ENCODE results near the gene CHSY3. TPM values are rescaled to one million over a fixed set of nuclear protein-coding genes. Genes with fewer than 3 reads are reported as not detected.
"Not testable (repeated sequence)": the region's sequence is repeated elsewhere in the genome, so short reads cannot be mapped to it uniquely, and the experiment has no call there.

The CHSY3 gene
- polyA plus RNA-seq, 1 donor = 4.0 TPM

GRCh38 chr5:130159968-130160367, 255.7 kb downstream of the CHSY3 start:
- DNase-seq (ENCODE audit: low read depth) = no peak

- no peak for DNase-seq (ENCODE audit: low read depth)
These were observed 260.7 kb downstream of the CHSY3 start for GRCh38 chr5:130164966-130165365.

GRCh38 chr5:130166839-130167490, 262.7 kb downstream of the CHSY3 start:
- DNase-seq (ENCODE audit: low read depth) = no peak

- no peak for DNase-seq (ENCODE audit: low read depth)
These were observed 263.9 kb downstream of the CHSY3 start for GRCh38 chr5:130168211-130168610.

DNA sequence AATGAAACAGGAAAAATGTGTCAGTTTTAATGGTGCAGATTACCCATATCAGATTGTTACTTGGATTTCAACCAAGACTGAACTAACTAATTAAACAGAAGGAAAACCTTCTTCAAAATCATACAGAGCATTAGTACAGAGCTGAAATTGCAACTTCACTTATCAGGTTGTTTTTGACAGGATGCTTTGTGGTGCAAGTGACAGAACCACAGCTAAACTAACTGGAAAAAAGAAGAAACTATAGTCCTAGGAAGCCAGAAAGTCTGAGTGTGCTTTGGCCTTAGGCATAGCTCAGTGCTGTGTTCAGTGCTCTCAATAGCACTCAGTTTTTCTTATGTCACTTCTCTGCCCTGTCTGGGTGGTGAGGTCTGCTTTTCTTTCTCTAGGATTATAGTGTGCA, 267.4 kb downstream of the CHSY3 start:
- DNase-seq (ENCODE audit: low read depth) = no peak

DNA sequence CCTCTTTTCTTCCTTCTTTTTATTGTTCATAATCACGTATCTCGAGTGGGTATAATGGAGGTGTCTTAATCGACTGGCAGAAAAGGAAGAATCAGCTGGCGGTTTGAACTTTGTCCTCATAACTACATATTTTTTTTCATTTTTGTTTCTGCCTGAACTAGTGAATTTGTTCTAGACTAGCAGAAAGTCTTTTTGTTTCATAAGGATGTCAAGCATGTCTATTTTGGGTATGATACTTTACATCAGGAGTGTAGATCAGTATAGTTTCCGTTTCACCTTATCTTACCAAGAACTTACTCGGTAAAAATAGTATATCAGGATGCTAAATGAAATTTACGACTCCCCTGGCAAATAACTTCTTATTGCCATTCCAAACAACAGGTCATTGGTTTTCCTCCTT, 278.9 kb downstream of the CHSY3 start:
- DNase-seq (ENCODE audit: low read depth) = no peak

GRCh38 chr5:130189961-130190360, 285.7 kb downstream of the CHSY3 start:
- no peak for DNase-seq (ENCODE audit: low read depth)

DNA sequence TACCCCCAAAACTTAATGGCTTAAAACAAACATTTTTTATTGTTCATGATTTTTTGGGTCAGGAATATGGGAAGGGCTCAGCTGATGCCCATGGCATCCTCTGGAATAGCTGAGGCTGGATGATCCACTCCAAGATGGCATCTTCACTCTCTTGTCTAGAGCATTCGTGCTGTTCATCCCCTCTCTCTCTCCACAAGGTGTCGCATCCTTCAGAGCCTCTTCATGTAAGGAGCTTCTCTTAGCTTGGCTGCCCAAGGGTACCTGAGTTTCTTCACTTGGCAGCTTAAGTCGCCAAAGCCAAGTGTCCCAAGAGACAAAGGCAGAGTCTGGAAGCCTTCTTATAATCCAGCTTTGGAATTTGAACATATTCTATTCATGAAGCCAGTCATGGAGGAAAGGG, 294.7 kb downstream of the CHSY3 start:
- no peak for DNase-seq (ENCODE audit: low read depth)

DNA sequence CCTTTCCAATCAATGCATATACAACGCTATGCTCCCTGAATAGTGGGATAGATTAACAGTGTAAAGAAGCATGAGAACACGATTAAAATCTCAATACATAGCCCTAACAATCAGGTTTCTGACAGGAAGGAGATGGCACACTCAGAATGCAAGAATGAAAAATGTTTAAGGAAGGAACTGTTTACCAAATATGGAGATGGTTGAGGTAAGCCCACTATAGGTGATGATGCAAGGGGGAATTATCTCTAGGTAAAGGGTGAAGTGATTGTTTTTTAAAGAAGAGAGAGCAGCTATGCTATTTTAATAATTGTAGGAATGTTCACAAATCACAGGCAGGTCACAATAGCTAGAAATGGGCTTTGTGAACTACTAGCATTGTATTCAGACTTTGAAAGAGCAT, 302.4 kb downstream of the CHSY3 start:
- DNase-seq (ENCODE audit: low read depth) = no peak

GRCh38 chr5:130213607-130214006, 309.3 kb downstream of the CHSY3 start:
- no peak for DNase-seq (ENCODE audit: low read depth)

DNA sequence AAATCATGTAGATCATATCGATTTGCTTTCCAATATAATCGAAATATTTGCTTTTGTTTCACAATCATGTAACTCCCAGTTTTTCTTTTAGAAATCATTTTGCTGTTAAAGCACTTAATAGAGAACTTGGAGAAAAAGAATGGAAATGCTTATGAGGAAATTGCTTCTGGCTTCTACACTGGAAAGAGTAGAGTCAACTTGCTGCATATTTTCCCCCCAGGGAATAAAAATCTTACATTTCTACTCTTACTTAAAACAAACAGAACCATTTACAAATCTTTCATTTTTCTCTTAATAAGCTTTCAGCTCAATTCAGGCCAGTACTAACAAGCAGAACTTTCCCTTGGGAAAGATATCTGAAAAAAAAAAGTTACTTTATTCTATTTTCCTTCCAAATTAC, 312.0 kb downstream of the CHSY3 start:
- peak; percentile 29 for DNase-seq (ENCODE audit: low read depth)

DNA sequence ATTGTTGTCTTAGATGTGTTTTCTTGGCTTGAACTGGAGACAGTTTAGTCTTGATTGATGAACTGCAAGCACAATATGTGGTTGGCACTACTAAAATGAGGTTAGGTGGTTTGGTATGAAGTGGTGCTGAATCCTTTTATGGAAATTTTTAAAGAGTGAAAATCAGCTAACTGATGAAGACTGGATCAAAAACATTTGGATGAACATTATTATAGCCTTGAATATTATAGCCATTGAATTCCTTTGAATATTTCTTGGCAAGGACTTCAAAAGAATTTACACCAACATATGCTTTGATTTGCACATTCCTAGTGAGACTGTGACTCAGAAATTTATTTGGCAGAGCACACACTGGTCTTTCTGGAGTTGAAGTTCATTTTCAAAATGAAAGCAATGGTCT, 318.3 kb downstream of the CHSY3 start:
- no peak for DNase-seq (ENCODE audit: low read depth)

DNA sequence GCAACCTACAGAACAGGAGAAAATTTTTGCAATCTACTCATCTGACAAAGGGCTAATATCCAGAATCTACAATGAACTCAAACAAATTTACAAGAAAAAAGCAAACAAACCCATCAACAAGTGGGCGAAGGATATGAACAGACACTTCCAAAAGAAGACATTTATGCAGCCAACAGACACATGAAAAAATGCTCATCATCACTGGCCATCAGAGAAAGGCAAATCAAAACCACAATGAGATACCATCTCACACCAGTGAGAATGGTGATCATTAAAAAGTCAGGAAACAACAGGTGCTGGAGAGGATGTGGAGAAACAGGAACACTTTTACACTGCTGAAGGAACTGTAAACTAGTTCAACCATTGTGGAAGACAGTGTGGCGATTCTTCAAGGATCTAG, 322.3 kb downstream of the CHSY3 start:
- not testable (repeated sequence) for DNase-seq (ENCODE audit: low read depth)

GRCh38 chr5:130227699-130228098, 323.4 kb downstream of the CHSY3 start:
- no peak for DNase-seq (ENCODE audit: low read depth)

GRCh38 chr5:130231786-130232185, 327.5 kb downstream of the CHSY3 start:
- no peak for DNase-seq (ENCODE audit: low read depth)

DNA sequence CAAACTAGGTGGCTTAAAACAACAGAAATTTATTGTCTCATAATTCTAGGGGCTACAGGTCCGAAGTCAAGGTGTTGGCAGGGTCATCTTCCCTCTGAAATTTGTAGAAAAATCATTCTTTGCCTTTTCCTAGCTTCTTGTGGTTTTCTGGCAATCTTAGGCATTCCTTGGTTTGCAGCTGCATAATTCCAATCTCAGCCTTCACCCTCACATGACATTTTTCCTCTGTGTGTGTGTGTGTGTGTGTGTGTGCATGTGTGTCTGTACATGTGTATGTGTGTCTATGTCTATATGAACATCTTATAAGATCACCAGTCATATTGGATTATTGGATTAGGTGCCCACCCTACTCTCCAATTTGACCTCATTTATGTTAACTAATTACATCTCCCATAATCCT, 330.6 kb downstream of the CHSY3 start:
- DNase-seq (ENCODE audit: low read depth) = no peak

Other genes with a start within 250 kb of the CHSY3 start
- gene MINAR2, start 156.4 kb upstream of the CHSY3 start, polyA plus RNA-seq (ENCODE audit: insufficient read length) = 0.27 TPM

Measured in forelimb muscle (tissue), 1 donor.